GM12891 (cell line): ENCODE measurements around the gene SCAPER.

Experiments used
- DNase-seq: peaks from one replicate; pipeline ENCODE4 v3.0.0; 2011; ENCODE audit warnings: low spot score; ENCODE audit not compliant: insufficient read length
- FAIRE-seq: peaks from 2 replicates; lab custom pipeline; 2011; peaks lifted over from hg19 to GRCh38; lab: Jason Lieb, UNC
- PAX5 ChIP-seq: IDR thresholded peaks from 2 replicates; pipeline ENCODE4 v1.6.1; 2011; ENCODE audit warnings: low read length, moderate library complexity, mild to moderate bottlenecking; ENCODE audit not compliant: insufficient read depth, severe bottlenecking
- POLR2A ChIP-seq: IDR thresholded peaks from 2 replicates; pipeline ENCODE4 v1.6.1; 2011; ENCODE audit warnings: low read depth, low read length, control low read depth
- POLR2AphosphoS5 ChIP-seq: IDR thresholded peaks from 2 replicates; pipeline ENCODE4 v1.6.1; 2011; ENCODE audit warnings: low read depth, low read length, control low read depth
- POU2F2 ChIP-seq: IDR thresholded peaks from 2 replicates; pipeline ENCODE4 v1.6.1; 2011; ENCODE audit warnings: low read depth, mild to moderate bottlenecking, control low read depth, low read length, moderate library complexity
- SPI1 ChIP-seq: IDR thresholded peaks from 2 replicates; pipeline ENCODE4 v1.6.1; 2011; ENCODE audit warnings: low read depth, low read length, control low read depth
- TAF1 ChIP-seq: IDR thresholded peaks from 2 replicates; pipeline ENCODE4 v1.6.1; 2011; ENCODE audit warnings: low read depth, low read length, control low read depth

SCAPER gene

GRCh38 chr15:76495487-76495886 lies 409.7 kb downstream of the SCAPER start:
- DNase-seq (no peak), FAIRE-seq (no peak)
- TF ChIP-seq POU2F2 (no peak), PAX5 (no peak), TAF1 (no peak), SPI1 (no peak), POLR2AphosphoS5 (no peak), POLR2A (no peak)

- DNase-seq (no peak), FAIRE-seq (no peak)
- TF ChIP-seq POU2F2 (no peak), POLR2AphosphoS5 (no peak), PAX5 (no peak), TAF1 (no peak)
Observed at GRCh38 chr15:76492538-76492937, 412.6 kb downstream of the SCAPER start.

- no peak for FAIRE-seq
- no peak for DNase-seq
- TF ChIP-seq TAF1 (no peak), POLR2AphosphoS5 (no peak), SPI1 (no peak), PAX5 (no peak), POU2F2 (no peak), POLR2A (no peak)
Observed at GRCh38 chr15:76483752-76484151, 421.4 kb downstream of the SCAPER start.

GRCh38 chr15:76483018-76483417 lies 422.1 kb downstream of the SCAPER start:
- DNase-seq (no peak), FAIRE-seq (no peak)
- no peak for TF ChIP-seq POLR2AphosphoS5
- TF ChIP-seq POLR2A = no peak
- no peak for TF ChIP-seq PAX5
- TF ChIP-seq TAF1 = no peak
- TF ChIP-seq SPI1 = no peak
- TF ChIP-seq POU2F2 = no peak

- FAIRE-seq (no peak), DNase-seq (no peak)
- TF ChIP-seq POLR2AphosphoS5 (no peak), POU2F2 (no peak), POLR2A (no peak), TAF1 (no peak), PAX5 (no peak), SPI1 (no peak)
Observed at GRCh38 chr15:76480267-76480666, 424.9 kb downstream of the SCAPER start.

- TF ChIP-seq POU2F2 = no peak
- no peak for TF ChIP-seq SPI1
- TF ChIP-seq POLR2A = no peak
- no peak for TF ChIP-seq POLR2AphosphoS5
- no peak for TF ChIP-seq PAX5
- no peak for TF ChIP-seq TAF1
- DNase-seq (no peak), FAIRE-seq (no peak)
Observed at GRCh38 chr15:76470691-76471090, 434.4 kb downstream of the SCAPER start.

GRCh38 chr15:76468722-76469121 lies 436.4 kb downstream of the SCAPER start:
- TF ChIP-seq TAF1 (no peak), POU2F2 (no peak), POLR2AphosphoS5 (no peak), PAX5 (no peak), SPI1 (no peak), POLR2A (no peak)
- no peak for DNase-seq
- no peak for FAIRE-seq

- DNase-seq (no peak), FAIRE-seq (no peak)
- no peak for TF ChIP-seq SPI1
- no peak for TF ChIP-seq POLR2A
- TF ChIP-seq POU2F2 = no peak
- TF ChIP-seq TAF1 = no peak
- TF ChIP-seq PAX5 = no peak
- no peak for TF ChIP-seq POLR2AphosphoS5
Observed at GRCh38 chr15:76467136-76467535, 438.0 kb downstream of the SCAPER start.

GRCh38 chr15:76465728-76466127 lies 439.4 kb downstream of the SCAPER start:
- no peak for TF ChIP-seq TAF1
- no peak for TF ChIP-seq POLR2A
- TF ChIP-seq SPI1 = no peak
- no peak for TF ChIP-seq PAX5
- no peak for TF ChIP-seq POU2F2
- no peak for TF ChIP-seq POLR2AphosphoS5
- DNase-seq (no peak), FAIRE-seq (no peak)

GRCh38 chr15:76464247-76464646 lies 440.9 kb downstream of the SCAPER start:
- FAIRE-seq (no peak), DNase-seq (no peak)
- no peak for TF ChIP-seq POU2F2
- no peak for TF ChIP-seq PAX5
- no peak for TF ChIP-seq POLR2A
- TF ChIP-seq TAF1 = no peak
- TF ChIP-seq SPI1 = no peak
- no peak for TF ChIP-seq POLR2AphosphoS5

GRCh38 chr15:76460871-76461270 lies 444.3 kb downstream of the SCAPER start:
- no peak for FAIRE-seq
- TF ChIP-seq POLR2A = no peak
- no peak for TF ChIP-seq POLR2AphosphoS5
- no peak for TF ChIP-seq POU2F2
- TF ChIP-seq PAX5 = no peak
- TF ChIP-seq SPI1 = no peak
- no peak for TF ChIP-seq TAF1
- DNase-seq = no peak
